ENCODE data around the gene HMGA1.
"Not testable (repeated sequence)": the region's sequence is repeated elsewhere in the genome, so short reads cannot be mapped to it uniquely, and the experiment has no call there.

The HMGA1 gene

DNA sequence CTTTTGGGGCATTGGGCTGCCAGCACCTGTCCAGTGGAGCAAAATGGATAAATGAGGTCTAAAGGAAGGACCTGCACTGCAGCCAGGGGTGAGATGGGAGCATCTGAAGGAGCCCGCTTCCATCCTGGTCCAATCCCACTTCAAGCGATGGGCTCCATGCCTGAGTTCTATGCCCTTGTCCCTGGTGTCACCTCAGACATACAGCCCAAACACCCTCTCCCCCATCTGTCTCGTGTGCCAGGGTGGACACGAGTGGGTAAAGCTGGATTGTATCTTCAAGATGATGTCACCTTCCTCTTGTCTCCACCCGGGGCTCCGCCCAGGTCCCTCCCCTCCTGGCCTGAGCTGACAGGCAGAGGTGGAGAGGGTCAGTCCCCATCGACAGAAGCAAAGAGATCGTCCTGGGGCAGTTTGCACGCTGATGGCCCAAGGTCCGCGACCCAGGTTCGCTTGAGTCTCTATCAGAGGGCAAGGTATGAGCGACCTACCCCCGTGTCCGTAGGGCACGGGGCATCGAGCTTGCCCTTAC lies 11.6 kb downstream of the HMGA1 start:
- Mint-ChIP-seq H3K9me3 (no peaks in the 10 kb centered on the region), H3K27me3 (ENCODE audit: low read depth) (no peaks in the 10 kb centered on the region), H3K27ac (peak overlapping the region in 2 of 3 experiments; percentile 35 to 61), H3K4me1 (peaks cover 4% of the 10 kb centered on the region), H3K36me3 (ENCODE audit: low read depth) (peaks cover 8% of the 10 kb centered on the region), H3K4me3 (peak overlapping the region; percentile 92)
- TF ChIP-seq, protein P1, sequence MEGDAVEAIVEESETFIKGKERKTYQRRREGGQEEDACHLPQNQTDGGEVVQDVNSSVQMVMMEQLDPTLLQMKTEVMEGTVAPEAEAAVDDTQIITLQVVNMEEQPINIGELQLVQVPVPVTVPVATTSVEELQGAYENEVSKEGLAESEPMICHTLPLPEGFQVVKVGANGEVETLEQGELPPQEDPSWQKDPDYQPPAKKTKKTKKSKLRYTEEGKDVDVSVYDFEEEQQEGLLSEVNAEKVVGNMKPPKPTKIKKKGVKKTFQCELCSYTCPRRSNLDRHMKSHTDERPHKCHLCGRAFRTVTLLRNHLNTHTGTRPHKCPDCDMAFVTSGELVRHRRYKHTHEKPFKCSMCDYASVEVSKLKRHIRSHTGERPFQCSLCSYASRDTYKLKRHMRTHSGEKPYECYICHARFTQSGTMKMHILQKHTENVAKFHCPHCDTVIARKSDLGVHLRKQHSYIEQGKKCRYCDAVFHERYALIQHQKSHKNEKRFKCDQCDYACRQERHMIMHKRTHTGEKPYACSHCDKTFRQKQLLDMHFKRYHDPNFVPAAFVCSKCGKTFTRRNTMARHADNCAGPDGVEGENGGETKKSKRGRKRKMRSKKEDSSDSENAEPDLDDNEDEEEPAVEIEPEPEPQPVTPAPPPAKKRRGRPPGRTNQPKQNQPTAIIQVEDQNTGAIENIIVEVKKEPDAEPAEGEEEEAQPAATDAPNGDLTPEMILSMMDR (IDR thresholded peaks at IDR 0.05; ENCODE audit: unreplicated experiment in 3 of 3) = no peak

DNA sequence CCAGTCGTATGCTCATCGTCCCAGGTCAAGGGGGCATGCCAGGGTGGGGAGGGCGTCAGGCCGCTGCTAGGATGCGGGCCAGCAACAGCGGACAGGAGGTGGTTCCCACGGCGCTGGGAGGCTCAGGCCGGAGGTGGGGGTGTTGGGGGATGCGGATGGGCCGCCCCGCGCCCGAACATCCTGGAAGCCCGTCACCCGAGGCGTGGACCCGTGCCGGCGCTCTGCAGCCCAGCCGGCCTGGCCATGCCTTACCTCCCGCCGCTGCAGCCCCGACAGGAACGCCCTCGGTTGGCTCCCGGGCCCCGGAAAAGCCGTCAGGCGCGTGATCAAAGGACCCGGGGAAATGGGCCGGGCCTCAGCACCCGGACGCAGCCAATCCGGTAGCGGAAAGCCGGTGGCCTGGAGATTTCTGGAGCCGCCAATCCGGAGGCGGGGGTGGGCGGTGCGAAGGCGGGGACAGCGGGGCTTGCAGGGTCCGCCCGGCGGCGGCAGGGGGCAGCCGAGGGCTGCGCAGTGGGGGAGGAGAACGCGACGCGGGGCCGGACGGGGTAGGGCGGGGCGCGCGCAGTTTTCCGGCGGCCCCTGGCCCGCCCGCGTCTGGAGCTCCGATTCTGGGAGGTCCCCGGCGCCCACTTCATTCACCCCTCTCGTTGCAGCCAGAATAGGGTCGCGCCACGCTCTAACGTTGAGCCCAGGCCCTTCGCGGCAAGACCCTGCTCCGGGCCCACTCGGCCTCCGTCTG lies 12.2 kb downstream of the HMGA1 start, which contains the start of gene SMIM29:
Gene SMIM29, minus strand, starts transcription at position 280 of the 742 bp plus-strand sequence. CDS start 1,215 bp downstream, outside the sequence.
- Mint-ChIP-seq H3K9me3 (no peaks in the 10 kb centered on the region), H3K4me3 (peak within 1 kb of the TSS; percentile 92), H3K4me1 (peaks cover 4% of the 10 kb centered on the region), H3K27ac (peak within 1 kb of the TSS; percentile 55 to 97 (median 89)), H3K36me3 (ENCODE audit: low read depth) (peaks cover 4% of the 10 kb centered on the region), H3K27me3 (ENCODE audit: low read depth) (peaks cover 4% of the 10 kb centered on the region)
- TF ChIP-seq, protein P1 (IDR thresholded peaks at IDR 0.05; ENCODE audit: unreplicated experiment in 3 of 3) = peak; percentile 93 to 97 (median 97)

DNA sequence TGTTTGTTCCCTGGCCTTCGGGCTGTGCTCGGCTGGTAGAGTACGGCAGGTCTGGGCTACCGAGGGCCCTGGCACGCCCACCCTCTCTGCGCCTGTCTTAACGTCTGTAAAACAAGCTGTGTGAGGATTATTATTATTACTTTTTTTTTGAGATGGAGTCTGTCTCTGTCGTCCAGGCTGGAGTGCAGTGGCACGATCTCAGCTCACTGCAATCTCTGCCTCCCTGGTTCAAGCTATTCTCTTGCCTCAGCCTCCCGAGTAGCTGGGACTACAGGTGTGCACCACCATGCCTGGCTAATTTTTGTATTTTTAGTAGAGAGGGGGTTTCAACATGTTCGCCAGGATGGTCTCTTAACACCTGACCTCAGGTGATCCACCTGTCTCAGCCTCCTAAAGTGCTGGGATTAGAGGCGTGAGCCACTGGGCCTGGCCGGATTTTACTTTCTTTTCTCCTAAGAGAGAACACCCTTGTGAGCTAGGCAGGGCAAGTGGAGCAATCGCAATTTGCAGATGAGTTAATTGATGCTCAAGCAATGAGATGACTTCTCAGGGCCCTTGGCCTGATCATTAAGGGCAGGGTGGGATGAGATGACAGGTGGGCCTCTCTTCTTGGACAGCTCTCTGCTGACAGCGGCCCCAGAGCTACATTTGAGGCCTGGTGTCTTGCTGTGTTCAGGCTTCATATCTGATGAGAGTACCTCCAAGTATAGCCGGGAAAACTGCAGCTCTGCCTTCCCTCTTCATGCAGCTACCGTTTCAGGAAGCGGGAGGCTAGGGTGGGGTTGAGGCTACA lies 13.0 kb downstream of the HMGA1 start:
- H3K27ac Mint-ChIP-seq = peak overlapping the region; percentile 55 to 97 (median 89)
- no peaks in the 10 kb centered on the region for H3K9me3 Mint-ChIP-seq
- H3K4me1 Mint-ChIP-seq = peaks cover 4% of the 10 kb centered on the region
- peaks cover 4% of the 10 kb centered on the region for H3K36me3 Mint-ChIP-seq (ENCODE audit: low read depth)
- H3K27me3 Mint-ChIP-seq (ENCODE audit: low read depth) = peaks cover 4% of the 10 kb centered on the region
- peak overlapping the region; percentile 92 for H3K4me3 Mint-ChIP-seq
- TF ChIP-seq, protein P1 (IDR thresholded peaks at IDR 0.05; ENCODE audit: unreplicated experiment in 3 of 3) = no peak

DNA sequence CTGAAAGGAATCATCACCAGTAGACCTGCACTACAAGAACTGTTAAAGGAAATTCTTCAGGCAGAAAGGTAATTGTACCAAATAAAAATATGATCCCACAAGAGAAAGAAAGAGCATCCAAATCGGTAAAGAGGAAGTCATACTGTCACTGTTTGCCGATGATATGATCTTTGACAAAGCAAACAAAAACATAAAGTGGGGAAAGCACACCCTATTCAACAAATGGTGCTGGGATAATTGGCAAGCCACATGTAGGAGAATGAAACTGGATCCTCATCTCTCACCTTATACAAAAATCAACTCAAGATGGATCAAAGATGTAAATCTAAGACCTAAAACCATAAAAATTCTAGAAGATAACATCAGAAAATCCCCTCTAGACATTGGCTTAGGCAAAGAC lies 15.7 kb downstream of the HMGA1 start:
- H3K27me3 Mint-ChIP-seq (ENCODE audit: low read depth); H3K36me3 Mint-ChIP-seq (ENCODE audit: low read depth); H3K27ac Mint-ChIP-seq; H3K4me1 Mint-ChIP-seq; H3K4me3 Mint-ChIP-seq; H3K9me3 Mint-ChIP-seq: not testable (repeated sequence)

DNA sequence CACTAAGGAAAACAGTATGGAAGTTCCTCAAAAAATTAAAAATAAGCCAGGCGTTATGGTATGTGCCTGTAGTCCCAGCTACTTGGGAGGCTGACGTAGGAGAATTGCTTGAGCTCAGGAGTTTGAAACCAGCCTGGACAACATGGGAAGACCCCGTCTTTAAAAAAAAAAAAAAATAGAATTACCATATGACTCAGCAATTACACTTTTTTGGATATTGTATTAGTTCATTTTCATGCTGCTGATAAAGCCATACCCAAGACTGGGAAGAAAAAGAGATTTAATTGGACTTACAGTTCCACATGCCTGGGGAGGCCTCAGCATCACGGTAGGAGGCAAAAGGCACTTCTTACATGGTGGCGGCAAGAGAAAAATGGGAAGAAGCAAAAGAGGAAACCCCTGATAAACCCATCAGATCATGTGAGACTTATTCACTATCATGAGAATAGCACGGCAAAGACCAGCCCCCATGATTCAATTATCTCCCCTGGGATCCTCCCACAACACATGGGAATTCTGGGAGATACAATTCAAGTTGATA lies 22.9 kb downstream of the HMGA1 start:
- peaks cover 4% of the 10 kb centered on the region for H3K27me3 Mint-ChIP-seq (ENCODE audit: low read depth)
- H3K4me1 Mint-ChIP-seq = no peaks in the 10 kb centered on the region
- H3K27ac Mint-ChIP-seq = no peak overlapping the region
- peaks cover 18% of the 10 kb centered on the region for H3K36me3 Mint-ChIP-seq (ENCODE audit: low read depth)
- no peak overlapping the region for H3K4me3 Mint-ChIP-seq
- H3K9me3 Mint-ChIP-seq = peaks cover 21% of the 10 kb centered on the region
- TF ChIP-seq, protein P1 (IDR thresholded peaks at IDR 0.05; ENCODE audit: unreplicated experiment in 3 of 3) = no peak
